Endothelial cell of umbilical vein (primary cell): ENCODE measurements around the gene SH3BP1.
"Not testable (repeated sequence)": the region's sequence is repeated elsewhere in the genome, so short reads cannot be mapped to it uniquely, and the experiment has no call there.

Experiments
- CTCF ChIP-seq, 2 donors: IDR thresholded peaks; 1 replicate in 1 of 2; 2 replicates in 1 of 2; pipeline ENCODE4 v1.5.1; 2011; ENCODE audit warnings: low read length in 2 of 2, mild to moderate bottlenecking in 2 of 2, moderate library complexity in 2 of 2, control low read depth in 1 of 2, inconsistent platforms in 1 of 2, low read depth in 1 of 2; ENCODE audit not compliant: insufficient read depth in 1 of 2; ENCODE audit errors: extremely low read depth in 1 of 2
- EZH2 ChIP-seq: IDR thresholded peaks from 2 replicates; pipeline ENCODE4 v1.6.1; 2012; ENCODE audit warnings: borderline replicate concordance, low read depth, mild to moderate bottlenecking, moderate library complexity, low read length, inconsistent platforms; ENCODE audit not compliant: severe bottlenecking
- FOS ChIP-seq: IDR thresholded peaks from 2 replicates; pipeline ENCODE4 v1.6.1; 2011; ENCODE audit warnings: mild to moderate bottlenecking, low read length, moderate library complexity, borderline replicate concordance; ENCODE audit not compliant: insufficient read depth
- JUN ChIP-seq: IDR thresholded peaks from 2 replicates; pipeline ENCODE4 v1.6.1; 2011; ENCODE audit warnings: borderline replicate concordance, low read depth; ENCODE audit not compliant: insufficient read length, insufficient read depth
- MAX ChIP-seq: IDR thresholded peaks from 2 replicates; pipeline ENCODE4 v1.6.1; 2011; ENCODE audit not compliant: insufficient read depth, insufficient read length
- MYC ChIP-seq: IDR thresholded peaks from one replicate; pipeline ENCODE4 v1.6.1; 2011; ENCODE audit warnings: mild to moderate bottlenecking, low read depth, low read length
- POLR2A ChIP-seq: IDR thresholded peaks from 2 replicates; pipeline ENCODE4 v1.6.1; 2012; ENCODE audit warnings: low read depth, mild to moderate bottlenecking, control low read depth, low read length
- POLR2AphosphoS5 ChIP-seq: IDR thresholded peaks from 2 replicates; pipeline ENCODE4 v1.6.1; 2012; ENCODE audit warnings: low read depth, mild to moderate bottlenecking, control low read depth, low read length, moderate library complexity; ENCODE audit not compliant: insufficient read depth

GRCh38 chr22:37656583-37656982, 17.1 kb downstream of the SH3BP1 start:
- TF ChIP-seq CTCF (IDR thresholded peaks at IDR 0.05; ENCODE audit: extremely low read depth in 1 of 2, insufficient read depth in 1 of 2, low read depth in 1 of 2, low read length in 2 of 2); EZH2; POLR2AphosphoS5; POLR2A; MAX; JUN; FOS; MYC: not testable (repeated sequence)
